Ramos (cell line): Measurements from ENCODE around the gene GNAO1.

Source experiments
- in situ Hi-C: fragments of 300-500 bp; cut with MboI; formaldehyde crosslinking; loops from one replicate; pipeline ENCODE4 v1.14.3; 2022; ENCODE audit warnings: low sequenced_read_pairs; ENCODE audit not compliant: unreplicated experiment

Gene GNAO1

DNA sequence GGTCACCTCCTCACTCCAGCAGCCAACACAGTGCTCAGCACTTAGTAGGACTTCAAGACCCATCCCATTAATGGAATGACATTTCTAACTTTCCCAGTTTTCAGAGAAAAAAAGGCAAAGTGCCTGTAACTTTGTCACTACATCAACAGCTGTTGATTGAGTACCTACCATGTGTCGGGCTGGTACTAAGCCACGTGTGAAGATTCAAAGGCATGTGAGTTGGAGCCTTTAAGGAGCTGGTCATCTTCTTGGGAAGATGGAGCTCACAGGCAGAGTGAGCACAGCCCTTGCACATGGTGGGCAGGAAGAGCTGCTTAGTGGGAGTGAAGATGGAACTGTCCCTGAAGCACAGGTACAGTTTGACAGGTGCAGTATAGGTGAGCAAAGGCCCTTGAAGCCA is 88.6 kb downstream of the GNAO1 start:
- in situ Hi-C loops = no loop called here

DNA sequence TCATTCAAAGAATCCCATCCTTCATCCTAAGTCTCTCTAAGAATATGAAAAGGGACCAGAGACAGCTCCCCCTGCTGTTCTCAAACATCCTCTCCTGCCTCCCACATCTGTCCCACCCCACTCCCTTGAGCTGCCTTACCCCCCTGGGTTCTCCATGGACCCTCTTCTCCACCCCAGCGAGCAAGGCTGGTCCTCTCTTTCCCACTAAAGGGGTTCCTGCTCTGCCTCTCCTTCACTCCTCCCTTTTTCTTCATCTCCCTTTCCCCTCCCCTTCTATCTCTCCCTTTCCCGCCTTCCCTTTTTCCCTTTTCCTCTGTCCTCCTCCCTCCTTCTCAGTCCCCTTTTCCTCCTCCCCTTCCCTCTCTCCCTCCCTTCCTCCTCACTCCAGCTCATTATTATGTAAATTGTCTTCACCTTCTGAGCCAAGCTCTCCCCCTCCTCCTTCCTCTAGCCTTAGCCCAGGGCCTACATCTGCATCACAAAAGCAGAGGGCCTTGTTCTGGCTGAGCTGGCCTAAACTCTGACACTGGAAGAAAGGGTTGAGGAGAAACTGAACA is 90.0 kb downstream of the GNAO1 start:
- in situ Hi-C loops = no loop called here

DNA sequence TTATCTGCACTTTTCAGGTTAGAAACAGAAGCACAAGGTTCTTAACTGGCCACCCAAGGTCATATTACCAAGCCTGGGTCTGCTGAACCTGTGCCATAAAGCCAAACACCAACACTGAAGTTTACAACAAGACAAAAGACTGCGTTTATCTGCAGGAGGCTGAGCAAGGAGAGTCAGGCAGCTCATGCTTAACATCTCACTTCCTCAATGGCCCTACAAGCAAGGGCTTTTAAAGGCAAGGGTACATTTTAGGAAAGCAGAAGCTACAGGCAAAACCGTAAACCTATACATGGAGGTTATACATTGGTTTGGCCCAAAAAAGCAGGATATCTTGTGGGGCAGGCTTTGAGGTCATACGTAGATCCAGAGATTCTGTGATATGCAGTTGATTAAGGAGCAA is 91.2 kb downstream of the GNAO1 start:
- in situ Hi-C loops = no loop called here

DNA sequence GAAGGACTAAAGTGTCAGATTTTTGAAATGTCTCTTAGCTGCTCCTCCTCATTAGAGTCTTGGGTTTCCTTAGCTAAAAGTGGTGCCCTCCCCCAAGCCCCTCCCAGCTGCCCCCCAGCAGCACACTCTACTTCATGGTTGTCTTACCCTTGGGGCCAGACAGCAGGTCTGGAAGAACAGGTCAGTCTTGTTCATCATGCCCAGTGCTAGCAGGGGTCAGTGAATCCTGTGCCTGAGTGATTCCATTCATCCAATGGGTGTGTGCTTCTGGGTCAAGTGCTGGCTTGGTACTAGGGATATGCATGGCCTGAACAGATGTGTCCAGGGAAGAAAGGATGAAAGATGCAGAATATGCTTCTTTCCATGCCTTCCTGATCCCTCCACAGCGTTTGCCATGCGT is 93.2 kb downstream of the GNAO1 start:
- in situ Hi-C loops = no loop called here

DNA sequence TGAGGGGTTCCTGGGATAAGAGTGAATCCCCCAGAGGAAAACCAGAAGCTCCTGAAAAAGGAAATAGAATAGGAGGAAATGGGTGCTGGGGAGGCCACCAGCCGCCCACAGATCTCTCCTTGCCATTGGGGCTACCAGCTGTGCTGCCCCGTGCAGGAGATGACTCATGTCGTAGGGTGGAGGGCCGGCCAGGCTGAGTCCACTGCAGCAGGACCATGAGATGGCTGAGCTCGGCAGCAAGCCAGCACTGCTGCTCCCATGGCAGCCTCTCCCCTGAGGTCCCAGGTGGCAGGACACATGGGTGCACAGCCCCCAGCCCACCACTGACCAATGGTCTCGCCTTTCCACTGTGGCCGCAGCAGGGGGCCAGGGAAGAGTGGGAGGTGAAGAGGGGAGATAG is 95.5 kb downstream of the GNAO1 start:
- in situ Hi-C loops = no loop called here

DNA sequence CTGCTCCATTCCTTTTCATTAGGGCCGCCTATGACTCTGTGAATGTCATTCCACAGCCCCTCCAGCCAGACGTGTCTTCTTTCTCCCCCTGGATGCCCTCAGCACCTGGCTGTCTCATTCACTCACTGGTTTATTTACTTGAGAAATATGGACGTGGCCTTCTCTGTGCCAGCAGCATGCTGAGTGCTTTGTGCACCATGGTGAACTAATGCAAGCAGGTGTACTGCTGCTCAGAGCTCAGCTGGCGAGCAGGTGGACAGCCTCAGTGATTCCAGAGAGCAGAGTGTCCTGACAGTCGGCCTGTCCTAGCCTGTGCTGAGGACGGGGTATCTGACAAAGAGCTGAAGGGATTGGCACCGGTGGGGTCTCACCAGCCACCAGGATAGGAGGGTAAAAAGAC is 96.7 kb downstream of the GNAO1 start:
- in situ Hi-C loops = no loop called here

DNA sequence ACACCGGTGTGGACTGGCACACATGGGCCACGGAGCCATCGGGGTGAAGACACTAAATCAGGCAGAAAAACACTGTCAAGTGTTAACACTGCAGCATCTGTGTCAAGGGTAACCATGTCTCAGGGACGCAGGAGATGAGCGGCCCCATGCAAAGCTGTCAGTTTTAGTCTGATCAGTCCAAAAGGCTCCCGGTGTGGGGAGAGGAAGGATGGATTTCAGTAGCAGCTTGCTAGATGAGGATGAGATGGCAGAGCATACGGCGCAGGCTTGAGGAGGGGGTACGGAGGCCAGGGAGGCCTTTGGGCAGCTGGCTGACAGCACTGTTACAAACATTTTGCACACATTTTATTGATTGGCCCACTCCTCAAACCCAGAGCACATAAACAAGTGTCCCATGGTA is 98.1 kb downstream of the GNAO1 start:
- in situ Hi-C loops = no loop called here

DNA sequence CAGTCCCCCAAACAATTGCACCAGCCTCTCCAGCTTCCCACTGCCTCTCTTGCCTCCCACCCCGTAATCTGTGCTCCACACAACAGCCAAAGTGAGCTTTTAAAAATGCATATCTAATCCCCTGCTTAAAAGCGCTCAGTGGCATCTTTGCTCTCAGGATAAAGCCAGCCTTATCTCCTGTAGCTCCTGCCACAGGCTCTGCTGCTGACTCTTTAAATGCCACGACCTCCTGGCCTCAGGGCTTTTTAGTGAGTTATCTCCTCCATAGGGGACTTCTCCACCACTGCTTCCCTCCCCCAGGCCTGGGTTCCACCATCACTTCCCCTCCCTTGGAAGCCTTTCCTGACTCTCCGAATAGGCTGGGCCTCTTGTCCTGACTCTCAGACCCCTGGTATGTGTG is 98.6 kb downstream of the GNAO1 start:
- in situ Hi-C loops = no loop called here

DNA sequence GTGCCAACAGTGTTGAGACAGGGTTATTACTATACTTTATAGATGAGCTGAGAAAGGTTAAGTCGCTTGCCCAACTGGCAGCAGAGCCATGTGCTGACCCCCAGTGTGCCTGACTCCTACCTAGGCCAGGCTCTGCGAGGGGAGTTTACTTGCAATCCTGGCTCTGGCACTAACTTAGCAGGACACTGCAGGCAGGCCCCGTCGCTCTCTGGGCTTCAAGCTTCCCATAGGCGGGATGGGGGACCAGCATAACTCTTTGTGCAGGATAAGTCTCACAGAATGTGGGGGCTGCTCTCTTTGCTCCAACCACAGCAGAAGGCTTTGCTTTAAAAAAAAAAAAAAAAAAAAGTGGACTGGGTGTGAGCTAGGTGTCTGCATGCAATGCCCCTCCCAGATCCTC is 102.7 kb downstream of the GNAO1 start:
- in situ Hi-C loops = no loop called here

DNA sequence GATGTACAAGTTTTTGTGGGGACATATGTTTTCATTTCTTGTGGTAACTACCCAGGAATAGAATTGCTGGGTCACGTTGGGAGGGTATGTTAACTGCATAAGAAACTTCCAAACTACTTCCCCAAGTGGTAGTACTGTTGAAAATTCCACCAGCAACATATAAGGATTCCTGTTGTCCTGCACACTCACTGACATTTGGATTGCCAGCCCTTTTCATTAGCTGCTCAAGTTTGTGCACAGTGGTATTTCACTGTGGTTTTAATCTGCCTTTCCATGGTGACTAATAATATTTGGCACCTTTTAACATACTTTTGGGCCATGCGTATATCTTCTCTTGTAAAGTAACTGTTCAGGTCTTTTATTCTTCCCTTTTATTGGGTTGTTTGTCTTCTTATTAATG is 103.3 kb downstream of the GNAO1 start:
- in situ Hi-C loops = no loop called here

DNA sequence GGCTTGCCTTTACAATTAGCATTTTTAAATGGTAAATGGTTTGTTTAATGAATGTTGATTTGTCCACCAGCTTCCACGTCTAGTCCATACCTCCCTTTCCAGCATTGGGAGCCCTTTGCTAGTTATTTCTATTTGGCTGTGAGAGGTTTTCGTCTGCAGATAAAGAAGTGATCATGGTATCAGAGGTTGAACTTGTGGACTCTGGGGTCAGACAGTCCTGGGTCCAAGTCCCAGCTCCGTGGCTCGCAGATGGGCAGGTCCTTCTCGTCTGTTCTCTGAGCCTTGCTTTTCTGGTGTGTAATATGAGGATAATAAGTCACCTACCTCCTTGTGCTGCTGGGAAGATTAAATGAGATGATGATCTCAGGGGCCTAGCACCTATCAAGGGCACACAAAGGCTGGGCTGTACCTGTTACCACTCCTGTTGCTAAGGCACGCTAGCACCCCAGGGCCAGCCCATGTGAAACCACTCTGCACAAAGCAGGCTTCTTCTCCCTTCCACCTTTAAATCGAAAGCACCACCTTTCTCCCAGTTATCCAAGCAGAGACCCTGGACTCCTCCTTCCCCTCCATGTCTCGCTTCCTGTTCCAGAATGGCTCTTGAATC is 103.9 kb downstream of the GNAO1 start:
- in situ Hi-C loops = no loop called here

DNA sequence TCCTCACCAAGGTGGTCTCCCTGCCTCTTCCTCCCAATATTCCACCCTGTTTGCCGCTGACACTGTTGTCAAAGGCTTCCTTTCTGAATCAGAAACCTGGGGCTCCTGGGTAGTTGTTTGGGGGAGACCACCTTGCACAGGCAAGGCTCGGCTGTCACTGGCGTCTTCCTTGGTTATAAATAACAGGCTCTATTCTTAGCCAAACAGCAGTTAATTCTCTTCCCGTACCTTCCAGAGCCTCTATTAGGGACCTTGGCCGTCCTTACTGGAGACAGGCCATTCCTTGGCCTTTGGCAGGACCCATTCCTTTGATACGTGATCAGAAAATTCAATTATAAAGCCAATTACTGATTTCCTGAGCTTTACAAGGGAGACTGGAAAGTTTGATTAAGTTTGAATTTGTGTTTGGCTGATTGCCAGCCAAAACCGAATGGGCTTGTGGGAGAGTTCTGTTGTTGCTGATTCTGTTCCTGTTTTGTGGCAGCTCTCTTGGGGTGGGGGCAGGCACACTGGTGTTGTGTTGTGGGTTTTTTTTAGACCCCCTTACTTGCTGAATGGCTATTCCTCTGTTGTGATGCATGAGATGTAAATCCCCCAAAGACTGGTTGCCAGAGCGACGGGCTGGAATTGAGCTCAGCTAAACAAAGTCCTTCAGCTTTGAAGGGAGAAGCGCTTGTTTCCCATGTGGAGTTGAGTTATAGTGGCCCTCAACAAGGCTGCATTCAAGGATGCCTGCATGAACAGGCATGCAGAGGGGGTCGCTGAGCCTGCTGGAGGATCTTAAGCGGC is 104.6 kb downstream of the GNAO1 start:
- in situ Hi-C loops = no loop called here

DNA sequence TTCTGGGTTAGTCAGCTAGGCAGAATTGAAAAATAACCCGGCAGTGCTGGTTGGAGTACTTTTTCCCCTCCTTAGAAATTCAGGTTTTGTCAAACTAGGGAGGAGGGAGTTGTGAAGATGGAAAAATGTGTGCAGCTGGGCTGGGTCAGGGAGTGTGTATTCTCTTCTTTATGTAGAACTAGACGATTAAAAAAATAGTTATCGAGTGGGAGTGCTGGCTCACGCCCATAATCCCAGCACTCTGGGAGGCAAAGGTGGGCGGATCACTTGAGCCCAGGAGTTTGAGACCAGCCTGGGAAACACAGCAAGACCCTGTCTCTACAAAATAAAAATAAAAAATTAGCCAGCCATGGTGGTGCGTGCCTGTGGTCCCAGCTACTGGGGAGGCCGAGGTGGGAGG is 106.4 kb downstream of the GNAO1 start:
- in situ Hi-C loops = no loop called here

DNA sequence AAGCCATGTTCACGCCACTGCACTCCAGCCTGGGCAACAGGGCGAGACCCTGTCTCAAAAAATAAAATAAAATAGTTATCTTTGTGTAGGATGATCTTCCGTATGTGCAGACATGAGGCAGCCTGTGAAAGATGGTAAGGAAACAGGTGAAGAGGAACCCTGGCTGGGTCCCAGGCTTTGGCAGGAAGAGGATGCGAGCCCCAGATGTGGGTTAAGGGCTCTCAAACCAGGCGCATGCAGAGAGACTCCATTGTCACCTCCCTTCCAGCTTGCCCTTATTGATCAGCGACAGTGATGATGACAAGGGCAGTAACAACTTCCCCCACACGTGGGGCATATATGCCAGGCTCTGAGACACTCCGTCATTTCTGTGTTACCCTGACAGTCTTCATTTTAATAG is 106.8 kb downstream of the GNAO1 start:
- in situ Hi-C loops = no loop called here

DNA sequence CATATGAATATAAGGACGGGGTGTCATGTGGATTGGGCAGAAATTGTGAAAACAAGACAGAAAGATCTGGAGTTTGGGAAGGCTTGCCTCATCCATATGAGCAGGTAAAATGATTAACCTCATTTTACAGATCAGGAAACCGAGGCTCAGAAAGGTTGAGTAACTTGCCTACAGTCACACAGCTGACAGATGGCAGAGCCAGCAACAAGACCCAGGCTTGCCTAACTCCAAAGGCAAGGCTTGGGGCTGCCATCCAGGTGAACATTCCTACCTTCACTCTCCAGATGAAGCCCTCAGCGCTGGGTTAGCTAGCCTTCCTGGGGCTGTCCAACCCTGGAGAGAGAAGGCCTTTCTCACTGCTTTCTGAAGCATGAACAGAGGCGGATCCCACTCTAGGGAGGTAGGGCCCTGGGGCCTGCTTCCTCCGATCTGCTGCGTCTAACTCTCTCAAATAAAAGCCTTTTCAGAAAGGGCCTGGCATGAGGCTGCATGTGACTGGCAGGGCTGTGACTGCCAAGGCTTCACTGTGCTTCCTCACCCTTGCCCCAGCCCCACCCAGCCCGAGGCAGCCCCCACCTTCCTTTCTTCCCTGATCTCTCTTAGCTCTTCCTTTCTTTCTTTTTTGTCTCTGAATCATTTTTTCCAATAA is 107.8 kb downstream of the GNAO1 start:
- in situ Hi-C loops = no loop called here

DNA sequence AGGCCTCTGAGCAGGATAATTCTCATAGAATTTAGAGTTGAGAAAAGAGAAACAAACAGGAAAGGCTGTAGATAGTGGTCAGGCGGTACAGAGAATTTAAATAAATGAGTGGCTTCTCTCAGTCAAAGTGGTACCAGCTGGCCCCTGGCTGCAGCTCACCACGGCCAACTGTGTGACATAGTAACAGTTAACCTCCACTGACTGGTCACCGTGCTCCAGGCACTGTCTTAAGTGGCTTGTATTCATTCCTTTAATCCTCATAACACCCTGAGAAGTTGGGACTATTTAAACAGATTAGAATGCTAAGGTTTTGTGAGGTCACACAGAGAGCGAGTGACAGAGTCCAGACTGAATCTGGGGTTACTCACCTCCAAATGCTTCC is 108.9 kb downstream of the GNAO1 start:
- in situ Hi-C loops = loop anchor here (25.0 kb wide), 1 partner anchor 838 kb away; no protein-coding TSS in a partner anchor

DNA sequence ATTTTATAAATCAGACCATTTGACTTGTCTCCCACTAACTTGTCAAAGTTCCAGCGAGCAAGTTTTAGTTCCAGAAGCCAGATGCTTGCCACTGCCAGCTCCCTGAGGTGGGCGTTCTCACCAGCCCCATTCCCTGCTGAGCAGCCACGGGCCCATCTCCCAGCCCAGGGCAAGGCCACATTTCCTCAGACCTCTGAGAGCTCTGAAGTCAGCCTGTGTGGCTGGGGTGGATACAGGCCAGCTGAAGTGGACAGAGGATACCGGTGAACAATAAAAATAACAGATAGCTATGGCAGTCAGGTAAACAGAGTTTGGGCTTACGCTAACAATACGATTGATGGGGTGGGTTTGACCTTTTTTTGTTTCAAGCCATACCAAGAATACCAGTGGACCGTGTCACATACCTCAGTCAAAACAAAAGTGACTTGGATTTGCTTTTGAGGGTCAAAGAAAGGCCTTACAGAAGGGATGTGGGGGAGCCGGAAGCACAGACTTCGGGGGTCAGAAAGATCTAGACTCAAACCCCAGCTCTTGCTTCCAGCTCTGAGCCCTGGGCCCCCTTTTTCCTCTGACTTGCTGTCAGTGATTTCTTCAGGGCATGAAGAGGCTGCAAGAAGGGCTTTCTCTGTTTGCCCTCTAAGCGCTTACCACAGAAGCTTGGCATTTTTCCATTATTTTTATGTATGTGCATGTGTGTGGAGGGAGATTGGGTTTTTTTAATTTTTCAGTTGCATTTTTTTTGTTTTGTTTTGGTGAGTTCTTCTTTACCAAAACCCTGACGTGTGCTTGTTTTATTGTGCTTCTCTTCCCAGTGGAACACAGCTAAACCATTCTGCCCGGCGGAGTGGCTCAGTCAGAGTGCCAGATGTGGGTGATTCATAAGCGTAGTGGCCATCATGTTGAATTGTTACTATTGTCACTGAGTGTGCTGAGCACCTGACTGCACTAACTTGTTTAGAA is 109.9 kb downstream of the GNAO1 start:
- in situ Hi-C loops = loop anchor here (25.0 kb wide), 1 partner anchor 839 kb away; no protein-coding TSS in a partner anchor

DNA sequence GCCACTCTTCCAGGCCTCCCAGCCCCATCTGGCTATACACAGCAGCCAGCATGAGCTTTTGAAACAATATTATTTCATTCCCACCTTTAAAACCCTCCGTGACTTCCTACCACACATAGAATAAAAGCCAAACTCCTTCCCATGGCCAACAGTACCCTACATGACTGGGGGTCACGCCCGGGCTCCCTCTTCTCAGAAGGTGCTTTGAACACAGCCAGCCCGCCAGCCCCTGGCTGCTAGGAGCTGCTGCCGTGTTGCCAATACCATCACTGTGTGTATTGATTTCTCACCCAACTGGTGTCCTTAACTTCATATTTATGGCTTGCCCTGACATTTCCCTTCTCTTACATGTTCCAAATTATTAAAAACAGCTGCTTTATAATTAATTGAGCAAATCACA is 111.2 kb downstream of the GNAO1 start:
- in situ Hi-C loops = loop anchor here (25.0 kb wide), 1 partner anchor 840 kb away; no protein-coding TSS in a partner anchor

DNA sequence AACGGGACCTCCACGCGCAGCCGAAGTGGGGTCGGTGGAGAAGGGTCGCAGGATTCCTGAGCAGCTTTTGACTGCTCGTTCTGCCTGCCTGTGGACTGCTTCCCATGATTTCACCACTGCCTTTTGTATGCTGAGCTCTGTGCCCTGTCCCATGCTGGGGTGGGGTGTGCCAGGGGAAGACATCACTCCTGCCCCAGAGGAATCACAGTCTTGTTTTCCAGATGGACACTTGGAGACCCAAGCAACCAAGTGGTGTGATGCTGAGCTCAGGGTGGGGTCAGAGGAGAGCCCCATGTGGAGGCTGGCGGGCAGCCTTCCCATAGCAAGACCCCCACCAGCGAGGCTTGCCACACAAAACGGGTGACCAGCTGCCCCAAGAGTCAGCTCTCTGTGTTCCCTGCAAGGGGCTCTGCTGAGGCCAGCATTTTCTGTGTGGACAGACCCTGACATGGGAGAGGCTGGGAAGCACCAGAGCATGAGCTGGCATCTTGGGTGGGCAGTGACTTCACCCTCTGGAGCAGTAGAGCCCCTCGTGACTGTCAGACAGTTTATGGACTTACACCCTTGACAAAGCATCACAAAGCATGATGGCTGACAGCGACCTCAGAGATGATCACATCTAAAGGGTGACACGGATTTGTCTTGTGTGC is 111.9 kb downstream of the GNAO1 start:
- in situ Hi-C loops = loop anchor here (25.0 kb wide), 1 partner anchor 841 kb away; no protein-coding TSS in a partner anchor
